ENCODE measurements around the gene PRKCD.
A peak's percentile ranks its signal among the peaks of the same experiment; 100 is the strongest.

Gene PRKCD

DNA sequence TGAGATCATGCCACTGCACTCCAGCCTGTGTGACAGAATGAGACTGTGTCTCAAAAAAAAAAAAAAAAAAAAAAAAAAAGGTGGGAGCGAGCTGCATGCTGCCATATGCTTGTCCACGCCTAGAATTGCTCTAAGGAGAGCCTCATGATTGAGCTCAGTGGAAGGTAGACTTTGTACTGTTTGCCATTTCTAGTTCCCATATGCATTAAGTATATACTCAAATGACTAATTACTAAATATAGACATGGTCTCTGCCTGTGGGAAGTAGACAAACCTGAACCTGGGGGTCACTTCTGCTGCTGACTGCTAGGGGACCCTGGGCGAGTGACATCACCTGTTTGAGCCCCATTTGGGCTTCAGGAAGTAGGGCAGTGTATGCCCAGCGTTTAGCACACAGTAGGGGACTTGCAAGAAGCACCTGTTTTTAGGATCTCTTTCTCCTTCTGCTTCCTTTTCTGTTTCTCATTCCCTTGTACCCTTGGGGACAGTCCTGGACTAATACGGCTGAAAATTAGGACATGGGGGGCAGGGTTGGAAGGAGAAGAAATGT is 27.2 kb downstream of the PRKCD start:
- Histone ChIP-seq H3K27ac (no peak overlapping the region), H2AFZ (no peak overlapping the region), H3K4me1 (peaks cover 7% of the 10 kb centered on the region), H3K79me2 (no peaks in the 10 kb centered on the region), H3K9me3 (ENCODE audit: control insufficient read depth, low read length) (no peaks in the 10 kb centered on the region), H3K36me3 (ENCODE audit: control insufficient read depth, insufficient read depth, low read length) (no peaks in the 10 kb centered on the region), H3K27me3 (ENCODE audit: control insufficient read depth, insufficient read depth, low read length) (no peaks in the 10 kb centered on the region), H3K4me2 (ENCODE audit: low read length) (no peak overlapping the region), H3K4me3 (ENCODE audit: low read depth, low read length) (no peak overlapping the region), H3K9ac (no peak overlapping the region)
- TF ChIP-seq, protein P1, sequence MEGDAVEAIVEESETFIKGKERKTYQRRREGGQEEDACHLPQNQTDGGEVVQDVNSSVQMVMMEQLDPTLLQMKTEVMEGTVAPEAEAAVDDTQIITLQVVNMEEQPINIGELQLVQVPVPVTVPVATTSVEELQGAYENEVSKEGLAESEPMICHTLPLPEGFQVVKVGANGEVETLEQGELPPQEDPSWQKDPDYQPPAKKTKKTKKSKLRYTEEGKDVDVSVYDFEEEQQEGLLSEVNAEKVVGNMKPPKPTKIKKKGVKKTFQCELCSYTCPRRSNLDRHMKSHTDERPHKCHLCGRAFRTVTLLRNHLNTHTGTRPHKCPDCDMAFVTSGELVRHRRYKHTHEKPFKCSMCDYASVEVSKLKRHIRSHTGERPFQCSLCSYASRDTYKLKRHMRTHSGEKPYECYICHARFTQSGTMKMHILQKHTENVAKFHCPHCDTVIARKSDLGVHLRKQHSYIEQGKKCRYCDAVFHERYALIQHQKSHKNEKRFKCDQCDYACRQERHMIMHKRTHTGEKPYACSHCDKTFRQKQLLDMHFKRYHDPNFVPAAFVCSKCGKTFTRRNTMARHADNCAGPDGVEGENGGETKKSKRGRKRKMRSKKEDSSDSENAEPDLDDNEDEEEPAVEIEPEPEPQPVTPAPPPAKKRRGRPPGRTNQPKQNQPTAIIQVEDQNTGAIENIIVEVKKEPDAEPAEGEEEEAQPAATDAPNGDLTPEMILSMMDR (IDR thresholded peaks at IDR 0.05): no peak

DNA sequence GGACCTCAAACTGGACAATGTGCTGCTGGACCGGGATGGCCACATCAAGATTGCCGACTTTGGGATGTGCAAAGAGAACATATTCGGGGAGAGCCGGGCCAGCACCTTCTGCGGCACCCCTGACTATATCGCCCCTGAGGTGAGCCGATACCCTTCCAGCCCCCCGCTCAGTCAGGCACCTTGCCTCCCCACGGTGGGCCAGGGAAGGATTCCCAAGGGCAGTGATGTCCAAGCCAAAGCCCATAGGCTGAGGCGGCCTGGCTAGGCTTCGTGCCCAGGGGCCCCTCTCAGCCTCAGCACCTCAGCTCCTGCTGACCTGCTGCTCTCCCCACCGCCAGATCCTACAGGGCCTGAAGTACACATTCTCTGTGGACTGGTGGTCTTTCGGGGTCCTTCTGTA is 27.7 kb downstream of the PRKCD start:
- H3K4me2 ChIP-seq (ENCODE audit: low read length): no peak overlapping the region
- TF ChIP-seq, protein P1 (IDR thresholded peaks at IDR 0.05): no peak
- no peaks in the 10 kb centered on the region for H3K79me2 ChIP-seq
- no peaks in the 10 kb centered on the region for H3K9me3 ChIP-seq (ENCODE audit: control insufficient read depth, low read length)
- no peak overlapping the region for H3K4me3 ChIP-seq (ENCODE audit: low read depth, low read length)
- no peak overlapping the region for H2AFZ ChIP-seq
- H3K9ac ChIP-seq: no peak overlapping the region
- H3K36me3 ChIP-seq (ENCODE audit: control insufficient read depth, insufficient read depth, low read length): no peaks in the 10 kb centered on the region
- H3K27ac ChIP-seq: no peak overlapping the region
- H3K4me1 ChIP-seq: peaks cover 12% of the 10 kb centered on the region
- no peaks in the 10 kb centered on the region for H3K27me3 ChIP-seq (ENCODE audit: control insufficient read depth, insufficient read depth, low read length)

DNA sequence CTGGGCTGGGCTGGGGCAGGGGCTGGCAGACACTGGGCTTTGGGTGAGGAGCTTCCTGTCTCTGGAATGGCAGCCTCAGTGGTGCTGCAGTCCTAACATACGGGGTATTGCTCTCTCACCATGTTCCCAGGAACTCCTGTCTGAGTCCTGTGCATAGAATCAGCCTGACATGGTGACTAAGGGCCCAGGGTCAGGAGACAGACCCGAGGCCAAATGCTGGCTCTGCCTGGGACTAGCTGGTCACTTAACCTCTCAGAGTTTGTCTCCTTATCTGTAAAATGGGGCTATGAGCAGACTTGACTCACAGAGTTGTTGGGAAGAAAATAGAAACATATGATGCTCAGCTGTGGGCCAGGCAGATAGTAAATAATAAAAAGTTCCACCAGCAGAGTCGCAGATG is 28.3 kb downstream of the PRKCD start:
- no peak overlapping the region for H3K9ac ChIP-seq
- peaks cover 18% of the 10 kb centered on the region for H3K4me1 ChIP-seq
- no peak overlapping the region for H3K4me3 ChIP-seq (ENCODE audit: low read depth, low read length)
- no peaks in the 10 kb centered on the region for H3K9me3 ChIP-seq (ENCODE audit: control insufficient read depth, low read length)
- H3K36me3 ChIP-seq (ENCODE audit: control insufficient read depth, insufficient read depth, low read length): no peaks in the 10 kb centered on the region
- H3K27me3 ChIP-seq (ENCODE audit: control insufficient read depth, insufficient read depth, low read length): no peaks in the 10 kb centered on the region
- no peak overlapping the region for H3K27ac ChIP-seq
- no peak overlapping the region for H2AFZ ChIP-seq
- TF ChIP-seq, protein P1 (IDR thresholded peaks at IDR 0.05): no peak
- H3K4me2 ChIP-seq (ENCODE audit: low read length): no peak overlapping the region
- no peaks in the 10 kb centered on the region for H3K79me2 ChIP-seq

DNA sequence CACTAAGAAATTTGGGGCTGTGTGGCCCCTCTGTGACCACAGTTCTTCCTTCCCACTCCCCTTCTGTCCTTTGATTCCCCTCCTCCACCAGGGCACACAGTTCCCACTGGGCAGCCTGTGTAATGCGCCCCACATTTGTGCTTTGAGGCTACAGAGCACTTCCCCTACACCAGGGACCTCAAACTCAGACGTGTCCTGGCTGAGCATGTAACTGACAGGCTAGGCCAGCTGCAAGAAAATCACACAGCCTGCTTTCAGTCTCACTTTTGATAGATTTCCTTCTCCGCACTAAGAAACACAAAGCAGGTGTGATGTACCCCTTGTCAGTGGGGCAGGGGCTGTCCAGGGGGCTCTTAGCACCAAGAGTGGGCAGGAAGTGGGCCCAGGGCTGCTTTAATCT is 29.6 kb downstream of the PRKCD start:
- H3K27me3 ChIP-seq (ENCODE audit: control insufficient read depth, insufficient read depth, low read length): no peaks in the 10 kb centered on the region
- no peaks in the 10 kb centered on the region for H3K9me3 ChIP-seq (ENCODE audit: control insufficient read depth, low read length)
- no peaks in the 10 kb centered on the region for H3K36me3 ChIP-seq (ENCODE audit: control insufficient read depth, insufficient read depth, low read length)
- peaks cover 30% of the 10 kb centered on the region for H3K4me1 ChIP-seq
- H2AFZ ChIP-seq: no peak overlapping the region
- no peak overlapping the region for H3K4me2 ChIP-seq (ENCODE audit: low read length)
- H3K4me3 ChIP-seq (ENCODE audit: low read depth, low read length): no peak overlapping the region
- no peak overlapping the region for H3K9ac ChIP-seq
- TF ChIP-seq, protein P1 (IDR thresholded peaks at IDR 0.05): no peak
- no peaks in the 10 kb centered on the region for H3K79me2 ChIP-seq
- H3K27ac ChIP-seq: no peak overlapping the region

DNA sequence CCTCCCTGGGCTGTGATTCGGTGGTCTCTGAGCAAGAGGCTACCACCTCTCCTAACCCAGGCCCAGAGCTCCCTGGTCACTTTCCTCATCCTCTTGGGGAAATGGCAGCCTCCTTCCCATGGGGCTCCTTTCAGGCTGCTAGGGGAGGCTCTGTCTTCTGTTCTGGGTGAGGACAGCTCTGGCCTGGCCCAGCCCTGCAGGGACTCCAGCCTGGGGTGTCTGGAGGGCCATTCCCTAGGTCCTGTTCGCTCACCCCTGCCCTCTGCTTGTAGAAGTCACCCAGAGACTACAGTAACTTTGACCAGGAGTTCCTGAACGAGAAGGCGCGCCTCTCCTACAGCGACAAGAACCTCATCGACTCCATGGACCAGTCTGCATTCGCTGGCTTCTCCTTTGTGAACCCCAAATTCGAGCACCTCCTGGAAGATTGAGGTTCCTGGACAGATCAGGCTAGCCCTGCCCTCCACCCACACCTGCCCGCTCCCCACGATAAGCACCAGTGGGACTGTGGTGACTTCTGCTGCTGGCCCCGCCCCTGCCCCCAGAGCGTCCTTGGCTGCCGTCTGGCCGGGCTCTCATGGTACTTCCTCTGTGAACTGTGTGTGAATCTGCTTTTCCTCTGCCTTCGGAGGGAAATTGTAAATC is 30.9 kb downstream of the PRKCD start:
- peak overlapping the region; percentile 40 for H3K27ac ChIP-seq
- TF ChIP-seq, protein P1 (IDR thresholded peaks at IDR 0.05): no peak
- no peaks in the 10 kb centered on the region for H3K36me3 ChIP-seq (ENCODE audit: control insufficient read depth, insufficient read depth, low read length)

More for the DNA sequence above, 30.9 kb downstream of the PRKCD start:
- no peak overlapping the region for H3K4me2 ChIP-seq (ENCODE audit: low read length)
- no peak overlapping the region for H3K4me3 ChIP-seq (ENCODE audit: low read depth, low read length)
- no peaks in the 10 kb centered on the region for H3K79me2 ChIP-seq
- no peak overlapping the region for H2AFZ ChIP-seq
- no peaks in the 10 kb centered on the region for H3K27me3 ChIP-seq (ENCODE audit: control insufficient read depth, insufficient read depth, low read length)
- no peak overlapping the region for H3K9ac ChIP-seq
- H3K4me1 ChIP-seq: peaks cover 35% of the 10 kb centered on the region
- no peaks in the 10 kb centered on the region for H3K9me3 ChIP-seq (ENCODE audit: control insufficient read depth, low read length)

Data from parathyroid adenoma (tissue), 2 donors.